B cell (primary cell): ENCODE results near the gene RTKN.

ENCODE experiments used
- CTCF ChIP-seq: fragments of 200-600 bp; IDR thresholded peaks from one replicate; pipeline ENCODE4 v1.8.0; 2022; ENCODE audit warnings: antibody characterized with exemption, mild to moderate bottlenecking
- EZH2 ChIP-seq: IDR thresholded peaks from 2 replicates; pipeline ENCODE4 v1.6.1; 2012; ENCODE audit warnings: borderline replicate concordance, low read depth, mild to moderate bottlenecking, moderate library complexity, low read length; ENCODE audit not compliant: insufficient read depth, poor library complexity, severe bottlenecking

- TF ChIP-seq CTCF (no peak), EZH2 (no peak)
Measured at GRCh38 chr2:74430502-74430901, 11.2 kb downstream of the RTKN start.
